Lower leg skin (tissue), 3 donors: ENCODE data around the gene GOLGA8H.

Experiments used
- POLR2A ChIP-seq, 2 donors: fragments of 450-650 bp; IDR thresholded peaks; one replicate each; pipeline ENCODE4 v1.6.1; 2016 to 2017; ENCODE audit warnings: antibody characterized with exemption in 2 of 2, mild to moderate bottlenecking in 1 of 2, moderate library complexity in 1 of 2
- TF ChIP-seq, protein P1 (sequence below), 3 donors: fragments of 450-650 bp; IDR thresholded peaks; one replicate each; pipeline ENCODE4 v1.5.1; 2016; ENCODE audit warnings: antibody characterized with exemption in 3 of 3, mild to moderate bottlenecking in 3 of 3, moderate library complexity in 2 of 3

DNA sequence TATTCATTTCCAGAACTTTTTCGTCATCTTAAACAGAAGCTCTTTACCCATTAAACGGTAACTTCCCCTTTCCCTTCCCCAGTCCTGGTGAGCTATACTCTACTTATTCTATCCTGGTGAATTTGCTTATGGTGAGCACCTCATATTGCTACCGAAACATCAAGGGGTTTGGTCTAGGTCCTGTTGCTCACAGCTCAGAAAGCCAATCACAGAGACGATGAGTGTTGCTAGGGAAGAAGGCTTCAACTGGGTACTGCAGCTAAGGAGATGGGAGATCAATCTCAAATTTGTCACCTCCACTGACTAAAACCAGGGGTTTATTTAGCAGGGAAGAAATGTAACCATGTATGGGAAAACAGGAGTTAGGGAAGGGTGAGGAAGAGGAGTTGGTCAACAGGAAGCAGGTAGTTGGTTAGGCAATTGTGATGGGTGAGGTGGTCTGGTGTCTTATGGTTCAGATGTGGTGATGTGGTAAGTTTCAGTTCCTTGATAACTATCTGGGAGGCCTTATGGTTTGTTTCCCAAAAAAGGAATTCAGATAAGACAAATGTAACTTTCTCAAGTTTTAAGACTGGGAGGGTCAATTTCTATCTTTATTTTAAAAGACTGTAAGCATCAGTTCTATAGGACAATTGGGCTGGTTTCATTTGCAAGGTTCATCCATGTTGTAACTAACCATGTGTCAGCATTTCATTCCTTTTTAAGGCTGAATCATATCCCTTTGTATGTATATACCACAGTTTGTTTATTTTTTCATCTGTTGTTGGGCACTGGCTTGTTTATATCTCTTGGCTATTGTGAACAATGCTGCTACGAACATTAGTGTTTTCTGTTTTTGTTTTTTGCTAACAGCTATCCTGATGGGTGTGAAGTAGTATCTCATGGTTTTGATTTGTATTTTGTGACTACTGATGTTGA lies 46.4 kb downstream of the GOLGA8H start:
- TF ChIP-seq, protein P1, sequence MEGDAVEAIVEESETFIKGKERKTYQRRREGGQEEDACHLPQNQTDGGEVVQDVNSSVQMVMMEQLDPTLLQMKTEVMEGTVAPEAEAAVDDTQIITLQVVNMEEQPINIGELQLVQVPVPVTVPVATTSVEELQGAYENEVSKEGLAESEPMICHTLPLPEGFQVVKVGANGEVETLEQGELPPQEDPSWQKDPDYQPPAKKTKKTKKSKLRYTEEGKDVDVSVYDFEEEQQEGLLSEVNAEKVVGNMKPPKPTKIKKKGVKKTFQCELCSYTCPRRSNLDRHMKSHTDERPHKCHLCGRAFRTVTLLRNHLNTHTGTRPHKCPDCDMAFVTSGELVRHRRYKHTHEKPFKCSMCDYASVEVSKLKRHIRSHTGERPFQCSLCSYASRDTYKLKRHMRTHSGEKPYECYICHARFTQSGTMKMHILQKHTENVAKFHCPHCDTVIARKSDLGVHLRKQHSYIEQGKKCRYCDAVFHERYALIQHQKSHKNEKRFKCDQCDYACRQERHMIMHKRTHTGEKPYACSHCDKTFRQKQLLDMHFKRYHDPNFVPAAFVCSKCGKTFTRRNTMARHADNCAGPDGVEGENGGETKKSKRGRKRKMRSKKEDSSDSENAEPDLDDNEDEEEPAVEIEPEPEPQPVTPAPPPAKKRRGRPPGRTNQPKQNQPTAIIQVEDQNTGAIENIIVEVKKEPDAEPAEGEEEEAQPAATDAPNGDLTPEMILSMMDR (IDR thresholded peaks at IDR 0.05): no peak
- no peak for TF ChIP-seq POLR2A (IDR thresholded peaks at IDR 0.05)
